HG03565 (cell line): Measurements from ENCODE around the gene AKAP7.
"Not testable (repeated sequence)": the region's sequence is repeated elsewhere in the genome, so short reads cannot be mapped to it uniquely, and the experiment has no call there.

Experiments
- ATAC-seq: cut with Tn5 transposase; IDR thresholded peaks from one replicate; pipeline ENCODE4 v1.9.1; 2021; ENCODE audit warnings: mild to moderate bottlenecking, moderate library complexity; ENCODE audit not compliant: unreplicated experiment

The AKAP7 gene

GRCh38 chr6:131250936-131251335 is 115.7 kb downstream of the AKAP7 start:
- no peak for ATAC-seq

DNA sequence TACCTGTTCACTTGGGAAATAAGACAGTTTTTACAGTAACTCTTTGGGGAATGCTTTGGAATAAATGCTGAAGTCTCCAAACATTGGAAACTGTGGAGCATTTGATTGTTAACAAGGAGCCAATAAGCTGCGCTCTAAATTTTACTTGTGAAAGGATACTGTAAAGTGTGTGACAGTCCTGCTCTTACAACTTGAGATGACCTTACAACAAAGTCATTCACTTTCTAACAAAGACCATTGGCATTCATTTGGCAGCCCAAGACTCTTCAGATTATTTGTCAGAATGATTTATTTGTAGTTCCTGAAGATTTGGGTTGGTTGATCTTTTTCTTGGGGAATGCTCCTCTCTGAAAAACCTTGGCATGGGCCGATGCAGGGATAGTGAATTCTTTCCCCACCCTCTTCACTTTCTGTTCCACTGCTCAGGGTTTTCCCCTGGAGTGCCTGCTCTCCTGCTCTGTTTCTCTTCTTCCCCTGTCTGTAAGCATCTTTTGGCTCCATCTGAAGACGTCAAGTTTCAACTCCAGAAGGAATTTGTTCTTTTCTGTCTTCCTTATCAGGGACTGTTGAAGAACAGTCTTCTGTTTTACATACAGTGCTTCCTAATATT is 116.4 kb downstream of the AKAP7 start:
- no peak for ATAC-seq

DNA sequence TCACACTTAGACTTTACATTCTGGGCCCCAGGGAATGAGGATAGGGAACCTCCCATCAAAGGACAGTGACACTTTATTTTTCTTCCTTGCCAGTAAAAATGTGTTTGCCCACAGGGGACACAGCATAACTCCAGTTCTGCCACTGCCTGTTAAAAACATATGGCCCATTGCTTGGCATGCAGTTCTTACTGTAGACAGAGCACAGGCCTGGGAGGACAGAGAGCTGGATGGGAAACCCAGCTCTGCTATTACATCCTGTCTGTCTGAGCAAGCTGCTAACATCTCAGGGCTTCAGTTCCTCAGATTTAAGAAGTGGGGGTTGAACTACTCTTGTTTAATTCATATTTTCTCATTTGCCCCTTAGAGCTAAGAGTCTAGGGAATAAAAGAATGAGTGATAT is 120.2 kb downstream of the AKAP7 start:
- no peak for ATAC-seq

- ATAC-seq, result no peak
These were observed 120.6 kb downstream of the AKAP7 start for GRCh38 chr6:131255911-131256310.

- ATAC-seq, result no peak
These were observed 121.8 kb downstream of the AKAP7 start for GRCh38 chr6:131257104-131257503.

DNA sequence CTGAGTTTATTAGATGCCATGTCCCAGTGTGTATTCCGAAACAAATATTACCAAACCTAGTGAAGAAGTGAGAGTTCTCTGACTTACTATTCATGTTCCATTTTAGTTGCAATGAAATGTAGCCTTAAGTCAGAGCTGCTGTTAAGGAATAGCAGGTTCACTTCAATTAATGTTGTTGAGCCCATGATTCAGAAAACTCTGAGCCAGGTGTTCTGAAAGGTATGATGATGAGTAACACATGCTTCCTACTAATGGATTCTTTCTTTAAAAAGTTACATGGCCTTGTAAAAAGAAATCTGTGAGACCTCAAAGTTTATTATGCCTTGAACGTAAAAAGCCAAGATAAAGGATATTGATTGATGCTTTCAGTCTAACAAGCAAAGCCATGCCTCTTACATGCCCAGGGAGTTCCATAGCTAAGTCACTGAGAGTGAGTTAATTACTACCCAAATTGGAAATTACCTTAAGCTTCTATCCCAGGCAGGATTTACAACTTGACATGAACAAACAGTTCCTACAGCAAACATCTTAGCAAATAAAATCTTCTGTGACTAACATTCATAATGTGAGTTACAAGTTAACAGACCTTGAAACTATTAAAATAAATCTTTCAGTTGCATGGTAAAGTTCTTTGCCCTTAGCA is 122.9 kb downstream of the AKAP7 start:
- ATAC-seq, result no peak

DNA sequence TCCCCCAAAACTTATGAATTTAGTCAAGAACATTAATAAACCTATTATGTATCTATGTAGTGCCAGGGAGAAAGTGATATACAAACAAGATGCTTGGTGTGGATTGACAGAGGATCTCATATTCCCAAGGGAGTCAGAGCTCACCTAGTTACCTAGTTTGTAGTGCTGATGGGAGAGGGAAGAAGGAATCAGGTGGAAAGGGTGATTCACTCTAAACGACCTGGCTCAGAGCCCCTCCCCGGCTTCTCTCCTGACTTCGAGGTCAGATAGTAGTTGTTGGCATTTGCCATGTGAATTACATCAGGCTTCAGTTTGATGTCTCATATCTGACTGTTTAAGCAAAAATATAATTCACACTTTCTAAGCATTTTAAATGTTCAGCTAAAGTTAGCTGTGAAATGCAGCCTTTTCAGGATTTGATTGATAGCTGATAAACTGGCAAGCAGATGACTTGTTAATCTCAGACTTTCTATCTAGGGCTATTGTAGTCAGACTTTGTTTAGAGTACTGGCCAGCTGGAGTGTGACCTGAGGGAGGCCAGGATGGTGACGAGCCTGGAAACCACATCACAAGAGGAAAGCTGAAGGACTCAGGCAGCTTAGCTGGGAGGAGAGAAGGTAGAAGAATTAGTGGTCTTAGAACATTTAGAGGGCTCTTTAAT is 123.7 kb downstream of the AKAP7 start:
- ATAC-seq, result no peak

DNA sequence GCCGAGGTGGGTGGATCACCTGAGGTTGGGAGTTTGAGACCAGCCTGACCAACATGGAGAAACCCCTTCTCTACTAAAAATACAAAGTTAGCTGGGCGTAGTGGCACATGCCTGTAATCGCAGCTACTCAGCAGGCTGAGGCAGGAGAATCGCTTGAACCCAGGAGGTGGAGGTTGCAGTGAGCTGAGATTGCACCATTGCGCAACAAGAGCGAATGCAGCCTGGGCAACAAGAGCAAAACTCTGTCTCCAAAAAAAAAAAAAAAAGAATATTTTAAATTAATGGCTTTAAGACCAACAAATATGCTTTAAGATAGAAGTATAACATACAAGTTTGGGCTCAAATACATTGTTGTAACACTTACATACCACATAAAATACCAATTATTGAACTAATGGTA is 125.7 kb downstream of the AKAP7 start:
- not testable (repeated sequence) for ATAC-seq

DNA sequence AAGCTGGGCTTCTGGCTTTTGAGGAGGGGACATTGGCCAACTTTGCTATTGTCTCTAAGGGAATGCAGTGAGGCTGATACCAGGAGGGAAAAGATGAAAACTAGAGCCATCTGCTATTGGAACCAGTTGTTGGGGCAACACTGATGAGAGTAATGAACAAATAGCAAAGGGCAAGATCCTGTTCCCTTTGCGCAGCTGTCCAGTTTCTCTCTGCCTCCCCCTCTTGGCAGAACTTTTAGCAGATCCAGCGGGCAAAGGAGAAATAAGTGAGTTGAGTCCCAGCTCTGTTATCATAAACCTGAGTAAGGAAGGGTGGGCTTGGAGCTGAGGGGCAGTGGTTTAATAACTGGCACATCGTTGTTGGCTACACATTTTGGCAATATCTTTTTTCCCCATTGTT is 126.8 kb downstream of the AKAP7 start:
- no peak for ATAC-seq

DNA sequence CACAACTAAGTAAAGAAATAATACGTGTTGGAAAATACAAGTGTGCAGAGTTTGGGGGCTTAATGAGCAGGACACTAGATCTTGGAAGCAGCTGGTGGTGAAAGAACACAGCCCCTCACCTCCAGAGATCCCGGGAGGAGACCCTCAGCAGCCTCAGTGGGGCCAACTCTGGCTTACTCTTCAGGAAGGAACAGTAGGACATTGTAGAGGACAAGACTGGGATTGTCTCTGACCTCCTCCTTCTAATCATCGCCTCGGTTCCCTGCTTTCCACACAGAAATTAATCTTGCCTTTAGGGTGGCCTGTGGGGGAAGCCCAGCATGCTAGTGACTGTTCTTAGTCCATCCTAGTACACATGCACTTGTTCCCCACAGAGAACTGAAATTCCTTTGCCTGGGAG is 130.7 kb downstream of the AKAP7 start:
- ATAC-seq, result no peak

DNA sequence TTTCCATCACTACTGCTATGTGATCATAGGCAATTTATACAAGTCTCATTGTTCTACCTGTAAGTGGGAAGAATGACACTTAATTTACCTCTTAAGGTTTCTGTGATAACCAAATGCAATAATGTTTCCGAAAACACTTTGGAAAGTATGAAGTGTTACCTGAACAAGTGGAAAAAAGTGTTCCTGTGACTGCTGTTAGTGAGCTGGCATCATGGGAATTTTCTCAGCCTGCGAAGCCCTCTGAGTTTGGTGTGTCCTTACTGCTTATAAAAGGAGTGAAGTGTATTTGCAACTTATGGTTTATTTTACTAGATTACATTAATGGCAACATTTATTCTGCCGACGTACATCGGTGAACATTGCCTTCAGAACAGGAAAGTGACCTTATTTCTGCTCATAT is 133.0 kb downstream of the AKAP7 start:
- no peak for ATAC-seq

DNA sequence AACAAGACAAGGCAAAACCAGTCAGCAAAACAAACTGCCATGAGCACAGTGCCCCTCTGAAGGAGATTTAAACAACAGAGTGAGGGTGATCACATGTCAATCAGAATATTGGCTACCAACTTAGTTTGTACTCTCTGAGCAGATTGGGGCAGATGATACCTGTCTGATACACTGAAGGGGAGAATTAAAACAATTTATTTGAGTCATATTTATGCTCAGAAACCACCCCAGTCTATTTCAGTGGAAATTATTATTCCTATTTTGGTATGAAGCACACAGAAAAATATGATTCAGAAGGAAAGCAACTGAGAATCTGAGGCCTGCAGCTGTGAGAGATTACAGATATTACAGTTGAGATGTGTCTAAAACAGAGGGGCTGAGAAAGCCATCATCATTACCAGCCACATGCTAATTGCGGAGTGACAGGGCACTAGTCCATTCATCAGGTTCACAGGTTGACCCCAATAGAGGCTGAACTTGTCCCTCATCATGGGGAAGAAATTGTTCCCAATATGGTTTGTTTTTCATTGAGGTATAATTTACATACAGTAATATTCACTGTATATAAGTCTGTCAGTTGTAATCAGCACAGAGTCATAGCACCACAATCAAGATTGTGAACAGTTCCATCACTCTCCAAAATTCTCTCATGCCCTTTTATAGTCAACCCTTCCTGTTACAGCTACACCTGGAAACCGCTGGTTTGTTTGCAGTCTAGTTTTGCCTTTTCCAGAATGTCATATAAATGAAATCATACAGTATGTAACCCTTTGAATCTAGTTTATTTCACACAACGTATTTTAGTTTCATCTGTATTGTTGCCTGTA is 134.5 kb downstream of the AKAP7 start:
- no peak for ATAC-seq

DNA sequence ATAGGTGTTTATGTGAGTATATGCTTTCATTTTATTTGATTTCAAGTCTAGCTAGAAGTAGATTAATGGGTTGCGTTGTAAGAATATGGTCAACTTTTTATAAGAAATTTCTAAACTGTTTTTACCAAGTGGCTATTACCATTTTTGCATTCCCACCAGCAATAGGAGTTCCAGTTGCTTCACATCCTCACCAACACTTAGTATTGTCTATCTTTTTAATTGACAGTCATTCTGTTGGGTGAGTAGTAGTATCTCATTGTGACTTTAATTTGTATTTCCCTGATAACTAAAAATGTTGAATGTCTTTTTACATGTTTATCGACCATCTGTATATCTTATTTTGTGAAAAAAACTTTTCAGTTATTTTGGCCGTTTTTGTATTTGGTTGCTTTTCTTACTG is 135.3 kb downstream of the AKAP7 start:
- no peak for ATAC-seq

- no peak for ATAC-seq
These were observed 140.0 kb downstream of the AKAP7 start for GRCh38 chr6:131275273-131275672.

- ATAC-seq, result no peak
These were observed 142.3 kb downstream of the AKAP7 start for GRCh38 chr6:131277591-131277990.

- ATAC-seq, result no peak
These were observed 146.4 kb downstream of the AKAP7 start for GRCh38 chr6:131281471-131282270.

DNA sequence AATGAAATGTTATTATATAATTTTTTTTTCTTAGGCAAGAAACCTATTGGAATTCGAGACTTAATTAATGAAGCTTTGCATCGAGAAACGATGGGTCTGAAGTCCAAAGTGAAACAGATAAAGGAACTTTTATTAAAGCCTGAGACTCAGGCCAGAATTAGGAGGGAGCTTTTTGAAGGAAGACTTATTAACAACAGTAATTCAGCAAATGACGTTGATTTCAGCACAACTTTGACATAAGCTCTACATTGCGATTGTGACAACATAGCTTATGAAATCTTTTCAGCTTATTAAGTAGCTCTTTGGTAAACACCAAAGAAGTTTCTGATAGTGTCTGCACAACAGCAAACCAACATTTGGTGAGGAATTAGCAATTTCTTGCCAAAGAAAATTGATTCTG is 147.1 kb downstream of the AKAP7 start:
- ATAC-seq, result no peak

DNA sequence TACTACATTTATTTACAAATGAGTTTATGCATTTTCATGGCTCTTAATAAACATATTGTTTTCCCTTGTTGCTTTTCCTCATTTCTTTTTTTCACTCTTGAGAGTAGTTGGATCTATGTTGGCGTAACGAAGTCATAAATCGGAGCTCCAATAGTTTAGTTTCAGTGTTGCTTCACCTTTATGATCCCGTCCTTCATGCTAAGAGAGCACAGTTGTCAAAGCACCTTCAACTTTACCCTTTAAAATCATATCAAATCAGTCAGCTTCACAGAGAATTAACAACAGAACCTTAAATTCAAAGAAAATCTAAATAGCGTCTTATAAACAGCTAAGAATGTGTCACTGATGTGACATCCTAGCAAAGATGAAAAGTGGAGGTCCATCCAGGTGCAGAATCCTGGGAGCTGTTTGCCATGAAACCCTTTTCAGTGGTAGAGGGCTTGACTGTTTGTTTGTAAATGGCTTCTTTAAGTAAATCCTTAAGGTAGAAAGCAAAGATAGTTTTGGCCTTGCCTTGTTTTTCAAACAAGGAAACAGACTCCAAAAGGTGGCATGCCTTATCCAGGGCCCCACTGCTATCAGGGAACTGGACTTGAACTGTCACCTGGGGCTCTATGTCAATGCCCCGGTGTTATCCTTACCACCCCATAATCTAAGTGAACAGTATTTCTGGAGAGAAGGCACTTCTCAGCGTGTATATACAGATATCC is 148.4 kb downstream of the AKAP7 start:
- no peak for ATAC-seq

DNA sequence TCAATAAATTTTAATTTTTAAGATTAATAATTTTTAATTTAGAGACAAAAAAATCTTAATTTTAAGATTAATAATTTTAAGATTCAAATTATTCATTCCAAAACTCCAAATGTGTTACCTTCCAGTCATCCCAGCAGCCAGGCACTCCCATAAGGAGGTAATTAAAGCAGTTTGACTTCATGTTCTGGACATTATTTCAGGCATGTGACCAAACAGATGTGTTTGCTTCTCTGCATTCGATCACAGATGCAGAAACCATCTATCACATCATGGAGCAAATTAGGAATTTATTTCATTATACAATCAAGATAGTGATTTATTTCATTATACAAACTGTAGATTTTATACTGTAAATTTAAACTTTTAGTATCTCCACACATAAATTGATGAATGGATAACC is 150.3 kb downstream of the AKAP7 start:
- no peak for ATAC-seq

DNA sequence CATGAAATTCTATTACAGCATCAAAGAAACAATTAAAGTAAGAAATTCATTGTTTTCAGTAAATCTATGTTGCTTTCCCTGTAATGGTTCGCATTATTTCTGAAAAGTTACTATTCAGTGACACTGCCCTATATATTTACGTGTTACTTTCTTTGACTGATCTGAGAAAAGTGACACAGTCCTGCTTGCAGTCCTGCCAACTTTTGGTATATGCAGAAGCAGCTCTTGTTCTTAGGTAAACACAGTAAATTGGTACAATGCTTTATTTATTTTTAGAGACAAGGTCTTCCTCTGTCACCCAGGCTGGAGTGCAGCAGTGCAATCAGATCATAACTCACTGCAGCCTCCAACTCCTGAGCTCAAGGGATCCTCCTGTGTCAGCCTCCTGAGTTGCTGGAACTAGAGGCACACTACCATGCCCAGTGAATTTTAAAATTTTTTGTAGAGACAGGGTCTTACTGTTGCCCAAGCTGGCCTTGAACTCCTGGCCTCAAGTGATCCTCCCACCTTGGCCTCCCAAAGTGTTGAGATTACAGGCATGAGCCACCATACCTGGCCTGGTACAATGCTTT is 151.3 kb downstream of the AKAP7 start:
- no peak for ATAC-seq
